UCSD-AML1 (cell line): ENCODE data around the gene KDM2A.
"Not testable (repeated sequence)": the region's sequence is repeated elsewhere in the genome, so short reads cannot be mapped to it uniquely, and the experiment has no call there.

Experiments
- DNase-seq: peaks from one replicate; lab custom pipeline; 2025; ENCODE audit not compliant: unreplicated experiment; lab: John Stamatoyannopoulos, UW

Gene KDM2A

DNA sequence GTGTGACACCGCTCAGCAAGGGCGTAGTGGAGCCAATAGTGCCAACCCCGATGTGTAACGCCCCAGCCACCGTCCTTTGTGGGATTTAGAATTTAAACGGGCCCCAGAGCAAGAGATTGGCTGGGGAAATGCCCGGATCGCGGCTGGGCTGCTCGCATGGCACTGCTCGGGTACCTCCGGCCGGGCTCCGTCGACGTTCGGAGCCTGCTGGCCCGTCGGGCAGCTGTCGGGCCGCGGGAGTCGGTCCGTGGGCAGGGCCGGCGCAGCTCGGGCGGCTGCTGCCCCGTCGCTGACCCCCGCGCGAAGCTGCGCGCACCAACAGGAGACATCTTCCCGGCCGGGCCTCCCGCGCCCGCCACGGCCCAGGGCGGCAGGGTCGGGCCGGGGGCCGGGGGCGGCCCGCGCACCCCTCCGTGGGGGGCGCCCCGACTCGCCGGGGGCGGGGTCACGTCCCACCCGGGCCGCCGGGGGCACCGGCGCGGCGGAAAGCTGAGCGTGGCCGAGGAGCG lies 1.3 kb upstream of the KDM2A start:
- no peak for DNase-seq

DNA sequence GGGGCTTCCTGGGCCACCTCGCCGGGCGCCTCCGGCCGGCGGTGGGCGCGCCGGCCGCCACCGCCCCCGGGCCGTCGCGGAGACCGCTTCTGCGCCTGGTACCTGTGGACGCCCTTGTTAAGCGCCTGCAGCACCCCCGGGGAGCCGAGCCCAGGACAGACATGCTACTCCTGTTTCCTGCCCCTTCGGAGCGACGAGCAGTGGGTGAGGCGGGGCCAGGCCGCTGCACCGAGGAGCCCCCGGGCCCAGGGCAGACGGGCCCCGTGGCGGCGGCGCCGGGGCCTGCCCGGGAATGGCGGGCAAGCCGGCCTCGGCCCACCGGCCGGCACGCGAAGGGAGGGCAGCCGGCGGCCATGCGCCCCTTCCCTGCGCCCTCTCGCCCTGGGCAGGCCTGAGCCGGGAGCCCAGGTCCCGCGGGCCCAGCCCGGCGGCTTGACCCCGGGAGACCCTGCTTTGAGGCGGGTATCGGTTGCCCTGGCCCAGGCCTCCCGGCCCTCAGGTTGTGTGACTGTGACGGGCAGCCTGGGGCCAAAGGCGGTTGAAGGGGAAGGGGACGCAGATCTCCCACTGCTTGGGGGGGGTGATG lies 789 bp upstream of the KDM2A start:
- no peak for DNase-seq

- DNase-seq, result no peak
These were observed 725 bp downstream of the KDM2A start for GRCh38 chr11:67119585-67120391.

DNA sequence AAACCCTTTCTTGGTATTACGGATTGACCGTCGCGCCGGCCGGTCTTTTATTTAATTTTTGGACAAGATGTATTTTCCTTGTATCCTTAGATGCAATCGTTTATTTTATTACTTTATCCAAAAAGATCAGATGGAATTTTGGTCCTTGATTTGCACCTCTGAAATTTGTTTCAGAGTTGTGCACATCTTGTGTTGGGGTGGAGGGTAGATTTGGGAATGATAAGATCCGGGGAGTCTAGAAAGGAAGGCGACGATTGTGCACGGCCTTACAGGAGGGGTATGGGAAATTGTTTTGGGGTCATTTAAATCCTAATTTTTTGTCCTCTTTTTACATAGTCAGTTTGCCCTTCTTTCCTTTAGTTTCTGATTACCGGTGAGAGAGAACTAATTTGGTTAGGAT lies 1.4 kb downstream of the KDM2A start:
- no peak for DNase-seq

DNA sequence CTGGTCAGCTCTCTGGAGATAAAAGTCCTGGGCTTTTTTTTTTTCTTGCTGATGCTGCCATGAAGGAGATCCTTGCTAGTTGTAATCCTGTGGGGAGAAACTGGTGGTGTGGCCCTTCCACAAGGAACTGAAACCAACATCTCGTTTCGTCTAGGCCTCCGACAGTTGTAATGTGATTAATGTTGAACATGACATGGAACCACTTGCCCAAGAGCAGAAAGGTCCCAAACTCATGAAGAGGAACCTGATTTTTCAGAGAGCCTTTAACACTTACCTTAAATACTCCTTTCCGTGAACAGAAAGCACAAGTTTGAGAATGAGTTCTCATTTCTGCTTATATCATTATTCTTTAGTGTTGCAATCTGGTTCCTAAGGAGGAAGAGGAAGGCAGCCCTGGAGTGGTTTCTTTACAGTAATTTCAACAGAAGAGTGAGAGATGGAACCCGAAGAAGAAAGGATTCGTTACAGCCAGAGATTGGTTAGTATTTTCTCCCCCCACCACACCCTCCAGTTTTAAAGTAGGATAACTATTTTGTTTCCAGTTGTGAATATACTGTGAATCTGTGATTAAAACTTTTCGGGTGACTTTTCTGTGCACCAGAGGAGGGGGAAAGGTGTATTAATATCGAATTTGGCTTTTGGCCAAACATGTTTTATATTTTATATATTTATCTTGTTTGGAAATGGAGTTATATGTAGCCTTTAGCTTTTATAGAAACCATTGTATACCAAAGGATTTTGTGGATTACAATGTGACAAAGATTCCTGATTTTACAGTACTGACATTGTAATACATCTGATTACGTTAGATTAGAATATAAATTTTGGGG lies 2.0 kb downstream of the KDM2A start:
- DNase-seq, result no peak

DNA sequence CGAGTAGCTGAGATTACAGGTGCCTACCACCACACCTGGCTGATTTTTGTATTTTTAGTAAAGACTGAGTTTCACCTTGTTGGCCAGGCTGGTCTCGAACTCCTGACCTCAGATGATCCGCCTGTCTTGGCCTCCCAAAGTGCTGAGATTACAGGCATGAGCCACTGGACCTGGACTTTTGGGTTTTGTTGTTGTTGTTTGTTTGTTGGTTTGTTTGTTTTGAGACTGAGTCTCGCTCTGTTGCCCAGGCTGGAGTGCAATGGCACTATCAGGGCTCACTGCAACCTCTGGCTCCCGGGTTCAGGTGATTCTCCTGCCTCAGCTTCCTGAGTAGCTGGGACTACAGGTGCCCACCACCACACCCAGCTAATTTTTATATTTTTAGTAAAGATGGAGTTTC lies 4.7 kb downstream of the KDM2A start:
- DNase-seq, result not testable (repeated sequence)

GRCh38 chr11:67126243-67126642 lies 7.2 kb downstream of the KDM2A start:
- not testable (repeated sequence) for DNase-seq

GRCh38 chr11:67126986-67127385 lies 7.9 kb downstream of the KDM2A start:
- DNase-seq, result no peak

DNA sequence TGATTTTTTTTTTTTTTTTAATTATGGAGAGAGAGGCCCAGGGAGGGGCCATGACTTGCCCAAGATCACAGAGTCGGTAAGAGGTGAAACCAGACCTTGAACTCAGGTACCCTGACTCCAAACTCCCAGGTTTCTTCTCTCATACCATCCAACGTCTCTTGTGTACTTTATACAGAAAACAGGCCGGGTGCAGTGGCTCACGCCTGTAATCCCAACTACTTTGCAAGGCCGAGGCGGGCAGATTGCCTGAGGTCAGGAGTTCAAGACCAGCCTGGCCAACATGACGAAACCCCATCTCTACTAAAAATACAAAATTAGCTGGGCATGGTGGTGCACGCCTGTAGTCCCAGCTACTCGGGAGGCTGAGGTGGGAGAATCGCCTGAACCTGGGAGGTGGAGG lies 11.8 kb downstream of the KDM2A start:
- not testable (repeated sequence) for DNase-seq

- DNase-seq, result no peak
These were observed 17.1 kb downstream of the KDM2A start for GRCh38 chr11:67136156-67136555.

- no peak for DNase-seq
These were observed 19.9 kb downstream of the KDM2A start for GRCh38 chr11:67138922-67139321.

DNA sequence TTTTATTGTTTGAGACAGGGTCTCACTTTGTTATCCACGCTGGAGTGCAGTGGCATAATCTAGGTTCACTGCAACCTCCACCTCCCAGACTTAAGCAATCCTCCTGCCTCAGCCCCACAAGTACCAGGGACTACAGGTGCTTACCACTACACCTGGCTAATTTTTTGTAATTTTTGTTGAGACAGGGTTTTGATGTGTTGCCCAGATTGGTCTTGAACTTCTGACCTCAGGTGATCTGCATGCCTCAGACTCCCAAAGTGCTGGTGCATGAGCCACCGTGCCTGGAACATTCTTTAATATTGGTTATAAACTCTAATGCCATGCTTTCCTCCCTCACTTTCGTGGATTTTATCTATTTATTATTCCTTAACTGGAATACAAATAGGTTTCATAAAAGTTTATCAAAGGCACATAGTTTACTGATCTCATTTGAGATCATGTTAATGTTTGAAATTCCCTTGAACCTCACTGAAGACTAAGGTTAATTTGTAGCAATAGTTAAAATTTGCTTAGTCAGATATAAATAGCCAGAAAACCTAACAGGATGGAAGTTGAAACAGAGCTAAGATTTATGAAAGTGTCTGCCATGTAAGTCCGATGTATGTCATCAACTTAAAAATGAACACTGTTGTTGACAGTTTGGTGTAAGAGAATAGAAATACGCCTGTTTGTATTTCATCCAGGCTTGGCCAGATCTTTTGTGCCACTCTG lies 27.6 kb downstream of the KDM2A start:
- DNase-seq, result no peak

- DNase-seq, result no peak
These were observed 34.9 kb downstream of the KDM2A start for GRCh38 chr11:67153971-67154370.

DNA sequence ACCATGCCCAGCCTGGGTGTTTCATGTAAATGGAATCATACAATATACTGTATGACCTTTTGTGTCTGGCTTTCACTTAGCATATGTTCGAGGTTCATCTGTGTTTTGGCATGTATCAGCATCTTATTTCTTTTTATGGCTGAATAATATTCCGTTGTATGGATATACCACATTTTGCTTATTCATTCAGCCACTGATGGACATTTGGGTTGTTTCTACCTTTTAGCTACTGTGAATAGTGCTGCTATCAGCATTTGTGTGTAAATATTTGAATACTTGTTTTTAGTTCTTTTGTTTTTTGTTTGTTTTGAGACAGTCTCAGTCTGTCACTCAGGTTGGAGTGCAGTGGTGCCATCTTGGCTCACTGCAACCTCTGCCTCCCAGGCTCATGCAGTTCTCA lies 35.7 kb downstream of the KDM2A start:
- DNase-seq, result no peak

GRCh38 chr11:67157691-67158090 lies 38.6 kb downstream of the KDM2A start:
- DNase-seq, result no peak

DNA sequence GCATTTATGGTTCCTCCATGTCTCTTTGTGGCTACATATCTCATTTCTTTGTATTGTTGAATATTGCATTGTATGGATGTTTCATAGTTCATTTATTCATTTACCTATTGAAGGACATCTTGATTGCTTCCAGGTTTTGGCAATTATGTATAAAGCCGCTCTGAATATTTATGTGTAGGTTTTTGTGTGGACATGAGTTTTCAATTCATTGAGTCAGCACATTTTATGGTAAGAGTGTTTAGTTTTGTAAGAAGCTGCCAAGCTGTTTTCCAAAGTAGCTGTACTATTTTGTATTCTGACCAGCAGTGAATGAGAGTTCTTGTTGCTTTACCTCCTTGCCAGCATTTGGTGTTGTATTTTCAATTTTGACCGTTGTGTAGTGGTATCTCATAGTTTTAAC lies 39.2 kb downstream of the KDM2A start:
- DNase-seq, result no peak

DNA sequence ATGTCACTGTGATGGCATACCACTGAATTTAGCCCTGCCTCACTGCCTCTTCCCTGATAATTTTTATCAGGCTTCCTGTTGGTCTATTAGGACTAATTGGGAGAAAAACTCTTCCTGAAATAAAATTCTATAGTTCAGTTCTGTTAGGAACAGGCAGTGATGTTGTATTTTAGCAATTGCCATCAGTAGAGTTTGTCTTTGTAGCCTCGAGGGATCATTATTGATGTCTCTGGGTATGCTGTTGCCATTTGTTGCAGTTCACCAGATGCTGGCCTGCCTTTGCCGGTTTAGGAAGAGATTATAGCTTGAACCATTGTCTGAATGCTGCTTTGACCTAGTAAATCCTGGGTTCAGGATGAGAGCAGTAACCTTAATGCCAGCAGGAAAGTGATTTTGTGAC lies 41.0 kb downstream of the KDM2A start:
- no peak for DNase-seq

DNA sequence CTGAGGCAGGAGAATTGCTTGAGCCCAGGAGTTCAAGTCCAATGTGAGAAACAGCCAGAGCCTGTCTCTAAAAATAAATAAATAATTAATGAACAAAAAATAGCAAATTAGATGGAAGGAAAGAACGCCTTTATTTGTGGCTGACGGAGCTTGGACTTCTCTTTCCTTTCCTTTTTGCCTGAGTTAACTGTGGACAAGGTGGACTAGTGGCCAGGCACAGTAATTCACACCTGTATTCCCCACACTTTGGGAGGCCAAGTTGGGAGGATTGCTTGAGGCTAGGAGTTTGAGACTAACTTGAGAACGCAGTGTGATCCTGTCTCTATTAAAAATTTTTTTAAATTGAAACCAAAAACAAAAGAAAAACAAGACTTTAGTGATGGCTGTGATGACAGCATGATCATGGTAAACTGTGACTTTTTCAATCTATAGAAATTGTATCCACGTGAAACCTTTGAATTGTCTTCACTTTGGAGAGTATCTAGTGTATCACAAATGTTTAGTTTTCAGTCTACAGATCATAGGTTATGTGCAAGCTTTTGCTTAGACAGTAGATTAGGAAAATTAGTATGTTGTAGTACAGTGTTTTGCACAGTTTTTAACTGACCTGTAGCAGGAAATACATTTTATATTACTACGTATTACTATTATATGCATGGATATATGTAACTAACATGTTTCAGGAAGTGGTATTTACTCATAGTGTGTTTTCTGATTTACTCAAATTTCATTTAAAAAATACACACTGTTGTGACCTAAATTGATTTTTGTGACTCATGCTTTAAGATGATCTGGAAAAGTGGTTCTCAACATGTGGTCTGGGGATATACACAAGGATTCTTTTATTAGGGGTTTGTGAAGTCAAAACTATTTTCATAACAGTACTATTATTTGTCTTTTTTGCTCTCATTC lies 42.1 kb downstream of the KDM2A start:
- no peak for DNase-seq

- no peak for DNase-seq
These were observed 43.9 kb downstream of the KDM2A start for GRCh38 chr11:67163006-67163405.

GRCh38 chr11:67165623-67166022 lies 46.6 kb downstream of the KDM2A start:
- DNase-seq, result no peak
